ENCODE measurements around the gene PLAU. TPM values are rescaled to one million over a fixed set of nuclear protein-coding genes. Genes with fewer than 3 reads are reported as not detected.

PLAU gene
- total and polyA plus RNA-seq, 2 of the 13 experiments (the other 11 are each of a cell fraction or from before 2014, with no cell fraction given) = 0.45 to 11.2 TPM

- TF ChIP-seq MEIS1 (CRISPR knock-in tag; IDR thresholded peaks at IDR 0.05; ENCODE audit: borderline replicate concordance) = peak; percentile 78; the same call in 1 of the 2 replicates
- TF ChIP-seq ZNF770 (CRISPR knock-in tag; IDR thresholded peaks at IDR 0.05) = no peak
- peak; percentile 41; the same call in 1 of the 2 replicates for TF ChIP-seq ZNF878 (CRISPR knock-in tag; IDR thresholded peaks at IDR 0.05)
- TF ChIP-seq ZNF644 (CRISPR knock-in tag; IDR thresholded peaks at IDR 0.05; ENCODE audit: low read depth) = no peak
- no peak for TF ChIP-seq ZNF280D (CRISPR knock-in tag; IDR thresholded peaks at IDR 0.05)
- TF ChIP-seq SALL1 (CRISPR knock-in tag; IDR thresholded peaks at IDR 0.05) = 0 out of 2 replicates have a peak, but pooled peaks have one; percentile 27
- no peak for TF ChIP-seq DPF2 (CRISPR knock-in tag; IDR thresholded peaks at IDR 0.05; ENCODE audit: borderline replicate concordance, low read depth)
- 0 out of 2 replicates have a peak, but pooled peaks have one; percentile 7 for TF ChIP-seq GATA4 (IDR thresholded peaks at IDR 0.05; ENCODE audit: borderline replicate concordance, low read depth)
- no peak for TF ChIP-seq ZFP82 (CRISPR knock-in tag; IDR thresholded peaks at IDR 0.05; ENCODE audit: borderline replicate concordance)
- no peak for TF ChIP-seq ZSCAN5A (CRISPR knock-in tag; IDR thresholded peaks at IDR 0.05; ENCODE audit: borderline replicate concordance)
- TF ChIP-seq SRY (CRISPR knock-in tag; IDR thresholded peaks at IDR 0.05) = 0 out of 2 replicates have a peak, but pooled peaks have one; percentile 46
- TF ChIP-seq FIP1L1 (IDR thresholded peaks at IDR 0.05; ENCODE audit: borderline replicate concordance, insufficient read depth, low read depth, low read length) = no peak
- peak; percentile 62 to 83 for TF ChIP-seq POLR2A (IDR thresholded peaks at IDR 0.05; ENCODE audit: insufficient read depth in 1 of 2, low read depth in 2 of 2, low read length in 2 of 2)
- TF ChIP-seq FOSL2 (CRISPR knock-in tag; IDR thresholded peaks at IDR 0.05) = no peak
- 0 out of 2 replicates have a peak, but pooled peaks have one; percentile 34 for TF ChIP-seq PHF20 (CRISPR knock-in tag; IDR thresholded peaks at IDR 0.05)
- no peak for TF ChIP-seq MTA3 (CRISPR knock-in tag; IDR thresholded peaks at IDR 0.05)
- TF ChIP-seq SIX1 (CRISPR knock-in tag; IDR thresholded peaks at IDR 0.05; ENCODE audit: borderline replicate concordance) = no peak
- TF ChIP-seq ZNF703 (CRISPR knock-in tag; IDR thresholded peaks at IDR 0.05; ENCODE audit: borderline replicate concordance) = no peak
- no peak for TF ChIP-seq ELK4 (CRISPR knock-in tag; IDR thresholded peaks at IDR 0.05; ENCODE audit: borderline replicate concordance)
- TF ChIP-seq ATAD3A (CRISPR knock-in tag; IDR thresholded peaks at IDR 0.05) = no peak
- TF ChIP-seq ZNF33A (CRISPR knock-in tag; IDR thresholded peaks at IDR 0.05; ENCODE audit: borderline replicate concordance) = no peak
- TF ChIP-seq ELF3 (CRISPR knock-in tag; IDR thresholded peaks at IDR 0.05) = no peak
Observed at GRCh38 chr10:73874267-73875138, 36.4 kb upstream of the PLAU start, which contains the start of gene CAMK2G (continued).
